ENCODE results near the gene RXRA. TPM values are rescaled to one million over a fixed set of nuclear protein-coding genes. Genes with fewer than 3 reads are reported as not detected.
A peak's percentile ranks its signal among the peaks of the same experiment; 100 is the strongest.

Gene RXRA
- total and polyA plus RNA-seq, 2 of the 13 experiments (the other 11 are each of a cell fraction or from before 2014, with no cell fraction given), result 18.9 to 29.2 TPM

GRCh38 chr9:134441227-134442084 lies 115.2 kb downstream of the RXRA start (continued):
- TF ChIP-seq THRA (CRISPR knock-in tag; IDR thresholded peaks at IDR 0.05; ENCODE audit: borderline replicate concordance) (no peak), KMT2B (CRISPR knock-in tag; IDR thresholded peaks at IDR 0.05) (no peak), ZFP90 (CRISPR knock-in tag; IDR thresholded peaks at IDR 0.05; ENCODE audit: borderline replicate concordance) (no peak), AGO2 (optimal IDR thresholded peaks at IDR 0.05; ENCODE audit: low read depth, low read length) (peak; percentile 10), ZNF512 (CRISPR knock-in tag; IDR thresholded peaks at IDR 0.05) (no peak), ZNF7 (CRISPR knock-in tag; IDR thresholded peaks at IDR 0.05) (no peak), ZMYM3 (CRISPR knock-in tag; IDR thresholded peaks at IDR 0.05) (no peak), PITX1 (CRISPR knock-in tag; IDR thresholded peaks at IDR 0.05) (no peak), ELK4 (CRISPR knock-in tag; IDR thresholded peaks at IDR 0.05; ENCODE audit: borderline replicate concordance) (no peak), HHEX (CRISPR knock-in tag; IDR thresholded peaks at IDR 0.05) (0 out of 2 replicates have a peak, but pooled peaks have one; percentile 10), CHCHD3 (CRISPR knock-in tag; IDR thresholded peaks at IDR 0.05) (no peak), SRY (CRISPR knock-in tag; IDR thresholded peaks at IDR 0.05) (no peak), ZNF224 (CRISPR knock-in tag; IDR thresholded peaks at IDR 0.05) (no peak), TBX3 (IDR thresholded peaks at IDR 0.05; ENCODE audit: borderline replicate concordance) (no peak), KDM4B (CRISPR knock-in tag; IDR thresholded peaks at IDR 0.05) (no peak), EEA1 (CRISPR knock-in tag; IDR thresholded peaks at IDR 0.05; ENCODE audit: borderline replicate concordance) (no peak), ZBTB8A (CRISPR knock-in tag; IDR thresholded peaks at IDR 0.05; ENCODE audit: borderline replicate concordance, low read depth) (no peak), PAF1 (CRISPR knock-in tag; IDR thresholded peaks at IDR 0.05) (peak; percentile 83; the same call in 1 of the 2 replicates), PRMT3 (CRISPR knock-in tag; IDR thresholded peaks at IDR 0.05; ENCODE audit: borderline replicate concordance, low read depth) (no peak), HIVEP1 (CRISPR knock-in tag; IDR thresholded peaks at IDR 0.05) (no peak), ZNF562 (CRISPR knock-in tag; IDR thresholded peaks at IDR 0.05; ENCODE audit: borderline replicate concordance) (no peak), PCBP2 (optimal IDR thresholded peaks at IDR 0.05; ENCODE audit: low read depth, low read length, poor library complexity, severe bottlenecking) (no peak), ZFX (CRISPR knock-in tag; IDR thresholded peaks at IDR 0.05; ENCODE audit: low read depth) (0 out of 2 replicates have a peak, but pooled peaks have one; percentile 25), HOXD1 (CRISPR knock-in tag; IDR thresholded peaks at IDR 0.05) (no peak), ZBTB44 (CRISPR knock-in tag; IDR thresholded peaks at IDR 0.05) (no peak)
